22Rv1 (cell line): ENCODE data around the gene HDLBP.

ENCODE experiments used
- CTCF ChIP-seq: fragments of 450-650 bp; IDR thresholded peaks from 2 replicates; pipeline ENCODE4 v1.5.1; 2017; ENCODE audit warnings: mild to moderate bottlenecking
- ZFX ChIP-seq: fragments of 450-650 bp; IDR thresholded peaks from 2 replicates; pipeline ENCODE4 v1.6.1; 2017; ENCODE audit warnings: antibody characterized with exemption, borderline replicate concordance

- TF ChIP-seq CTCF (no peak), ZFX (no peak)
Observed at GRCh38 chr2:241244368-241244767, 71.1 kb downstream of the HDLBP start.
